ENCODE results near the gene CDK9.

CDK9 gene

GRCh38 chr9:127754099-127755060 is 31.5 kb upstream of the CDK9 start:
- TF ChIP-seq GATA3 (IDR thresholded peaks at IDR 0.05; ENCODE audit: low read depth, low read length) (no peak), GATA2 (IDR thresholded peaks at IDR 0.05; ENCODE audit: low read depth, low read length) (no peak)

- TF ChIP-seq GATA2 (IDR thresholded peaks at IDR 0.05; ENCODE audit: low read depth, low read length) (no peak), GATA3 (IDR thresholded peaks at IDR 0.05; ENCODE audit: low read depth, low read length) (no peak)
Observed at GRCh38 chr9:127755061-127756060, 30.5 kb upstream of the CDK9 start.

GRCh38 chr9:127756233-127756632 is 29.6 kb upstream of the CDK9 start:
- TF ChIP-seq GATA2 (IDR thresholded peaks at IDR 0.05; ENCODE audit: low read depth, low read length) (no peak), GATA3 (IDR thresholded peaks at IDR 0.05; ENCODE audit: low read depth, low read length) (no peak)

GRCh38 chr9:127758843-127759242 is 27.0 kb upstream of the CDK9 start:
- no peak for TF ChIP-seq GATA3 (IDR thresholded peaks at IDR 0.05; ENCODE audit: low read depth, low read length)
- 0 out of 2 replicates have a peak, but pooled peaks have one; percentile 15 for TF ChIP-seq GATA2 (IDR thresholded peaks at IDR 0.05; ENCODE audit: low read depth, low read length)

- TF ChIP-seq GATA2 (IDR thresholded peaks at IDR 0.05; ENCODE audit: low read depth, low read length) (no peak), GATA3 (IDR thresholded peaks at IDR 0.05; ENCODE audit: low read depth, low read length) (no peak)
Observed at GRCh38 chr9:127761061-127761460, 24.8 kb upstream of the CDK9 start.

GRCh38 chr9:127761491-127761956 is 24.3 kb upstream of the CDK9 start:
- TF ChIP-seq GATA3 (IDR thresholded peaks at IDR 0.05; ENCODE audit: low read depth, low read length): no peak
- peak; percentile 40; the same call in 1 of the 2 replicates for TF ChIP-seq GATA2 (IDR thresholded peaks at IDR 0.05; ENCODE audit: low read depth, low read length)

- TF ChIP-seq GATA3 (IDR thresholded peaks at IDR 0.05; ENCODE audit: low read depth, low read length) (no peak), GATA2 (IDR thresholded peaks at IDR 0.05; ENCODE audit: low read depth, low read length) (no peak)
Observed at GRCh38 chr9:127762111-127762676, 23.6 kb upstream of the CDK9 start.

- TF ChIP-seq GATA3 (IDR thresholded peaks at IDR 0.05; ENCODE audit: low read depth, low read length) (no peak), GATA2 (IDR thresholded peaks at IDR 0.05; ENCODE audit: low read depth, low read length) (no peak)
Observed at GRCh38 chr9:127763918-127764384, 21.9 kb upstream of the CDK9 start.

- TF ChIP-seq GATA3 (IDR thresholded peaks at IDR 0.05; ENCODE audit: low read depth, low read length): no peak
- TF ChIP-seq GATA2 (IDR thresholded peaks at IDR 0.05; ENCODE audit: low read depth, low read length): no peak
Observed at GRCh38 chr9:127765418-127765817, 20.4 kb upstream of the CDK9 start.

- TF ChIP-seq GATA3 (IDR thresholded peaks at IDR 0.05; ENCODE audit: low read depth, low read length) (no peak), GATA2 (IDR thresholded peaks at IDR 0.05; ENCODE audit: low read depth, low read length) (no peak)
Observed at GRCh38 chr9:127767410-127767809, 18.4 kb upstream of the CDK9 start.

GRCh38 chr9:127767909-127768331 is 17.9 kb upstream of the CDK9 start:
- no peak for TF ChIP-seq GATA2 (IDR thresholded peaks at IDR 0.05; ENCODE audit: low read depth, low read length)
- no peak for TF ChIP-seq GATA3 (IDR thresholded peaks at IDR 0.05; ENCODE audit: low read depth, low read length)

GRCh38 chr9:127768698-127769097 is 17.1 kb upstream of the CDK9 start:
- TF ChIP-seq GATA3 (IDR thresholded peaks at IDR 0.05; ENCODE audit: low read depth, low read length) (no peak), GATA2 (IDR thresholded peaks at IDR 0.05; ENCODE audit: low read depth, low read length) (no peak)

GRCh38 chr9:127769101-127769500 is 16.7 kb upstream of the CDK9 start:
- TF ChIP-seq GATA2 (IDR thresholded peaks at IDR 0.05; ENCODE audit: low read depth, low read length): no peak
- no peak for TF ChIP-seq GATA3 (IDR thresholded peaks at IDR 0.05; ENCODE audit: low read depth, low read length)
